Tibial nerve (tissue), 4 donors: ENCODE results near the gene COMMD4. TPM values are rescaled to one million over a fixed set of nuclear protein-coding genes. Genes with fewer than 3 reads are reported as not detected.

Experiments
- DNase-seq, 2 donors: peaks; one replicate each; pipeline ENCODE4 v3.0.0-alpha.2; 2019; ENCODE audit warnings: low spot score in 2 of 2
- H3K27ac ChIP-seq, 4 donors: fragments of 200-600 bp; sonication (generic) in 3 of 4; one replicate each; pipeline ENCODE4 v1.5.1; 2017 to 2019; ENCODE audit warnings: mild to moderate bottlenecking in 1 of 4
- H3K27me3 ChIP-seq, 2 donors: fragments of 200-600 bp; sonication (generic) in 1 of 2; one replicate each; pipeline versions ENCODE4 v1.5.1 to v1.6.0; 2017 to 2019
- H3K36me3 ChIP-seq, 3 donors: fragments of 200-600 bp; sonication (generic); one replicate each; pipeline ENCODE4 v1.5.1; 2018 to 2019
- H3K4me1 ChIP-seq, 4 donors: fragments of 200-600 bp; sonication (generic) in 3 of 4; one replicate each; pipeline ENCODE4 v1.5.1; 2017 to 2019
- H3K4me3 ChIP-seq, 4 donors: fragments of 200-600 bp; sonication (generic) in 3 of 4; one replicate each; pipeline ENCODE4 v1.5.1; 2017 to 2019; ENCODE audit warnings: mild to moderate bottlenecking in 1 of 4, moderate library complexity in 1 of 4
- H3K9me3 ChIP-seq, 4 donors: fragments of 200-600 bp; sonication (generic) in 3 of 4; one replicate each; pipeline ENCODE4 v1.5.1; 2017 to 2019
- EP300 ChIP-seq, 2 donors: sonication (generic); formaldehyde crosslinking; IDR thresholded peaks; one replicate each; pipeline ENCODE4 v1.6.1; 2017; ENCODE audit warnings: antibody characterized with exemption in 2 of 2, mild to moderate bottlenecking in 1 of 2
- POLR2A ChIP-seq, 2 donors: fragments of 450-650 bp; IDR thresholded peaks; one replicate each; pipeline ENCODE4 v1.6.1; 2017; ENCODE audit warnings: antibody characterized with exemption in 2 of 2, mild to moderate bottlenecking in 2 of 2, moderate library complexity in 2 of 2
- WGBS, 2 donors: methylation state at CpG; one replicate each; pipeline ENCODE4 v1.1.5; 2018; 5-methylcytosine and 5-hydroxymethylcytosine counted together
- total RNA-seq, 4 donors: library from RNA; depleted of rRNA; stranded (reverse); fragments of >200 nt; gene quantifications; one replicate each; pipeline ENCODE4 v1.1.0, GENCODE V29; 2016
- TF ChIP-seq, protein P1 (sequence below), 5 experiments: fragments of 200-600 bp in 3 of 5; fragments of 450-650 bp in 2 of 5; sonication (generic) in 3 of 5; IDR thresholded peaks; one replicate each; pipeline ENCODE4 v1.5.1; 2016 to 2019; ENCODE audit warnings: antibody characterized with exemption in 5 of 5, mild to moderate bottlenecking in 3 of 5, moderate library complexity in 2 of 5

COMMD4 gene
- total RNA-seq, 4 donors from 2014 or later: 57.1 to 88.5 (median 66.2) TPM

DNA sequence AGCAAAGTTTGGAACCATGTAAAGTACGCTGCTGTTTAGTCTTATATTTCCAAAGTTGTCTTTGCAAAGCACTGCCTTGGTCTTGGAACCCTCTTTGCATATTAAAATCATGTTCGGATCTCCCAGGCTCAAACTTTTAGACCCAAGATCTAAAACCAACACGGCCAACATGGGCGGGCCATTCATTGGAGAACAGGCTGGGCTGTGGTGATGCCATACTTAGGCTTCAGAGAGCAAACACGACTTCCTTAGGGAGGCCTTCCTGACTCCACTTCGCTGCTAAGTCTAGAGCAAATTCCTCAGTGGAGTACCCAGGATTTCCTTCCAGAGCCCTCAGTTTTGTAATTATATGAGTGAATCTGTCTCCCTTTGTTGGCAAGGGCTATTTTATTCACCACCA lies 29.0 kb downstream of the COMMD4 start:
- peaks cover 0 to 27% (median 8%) of the 10 kb centered on the region in 4 donors for H3K4me1 ChIP-seq
- H3K9me3 ChIP-seq: no peaks in the 10 kb centered on the region
- TF ChIP-seq EP300 (IDR thresholded peaks at IDR 0.05) (no peak), POLR2A (IDR thresholded peaks at IDR 0.05) (no peak)
- TF ChIP-seq, protein P1, sequence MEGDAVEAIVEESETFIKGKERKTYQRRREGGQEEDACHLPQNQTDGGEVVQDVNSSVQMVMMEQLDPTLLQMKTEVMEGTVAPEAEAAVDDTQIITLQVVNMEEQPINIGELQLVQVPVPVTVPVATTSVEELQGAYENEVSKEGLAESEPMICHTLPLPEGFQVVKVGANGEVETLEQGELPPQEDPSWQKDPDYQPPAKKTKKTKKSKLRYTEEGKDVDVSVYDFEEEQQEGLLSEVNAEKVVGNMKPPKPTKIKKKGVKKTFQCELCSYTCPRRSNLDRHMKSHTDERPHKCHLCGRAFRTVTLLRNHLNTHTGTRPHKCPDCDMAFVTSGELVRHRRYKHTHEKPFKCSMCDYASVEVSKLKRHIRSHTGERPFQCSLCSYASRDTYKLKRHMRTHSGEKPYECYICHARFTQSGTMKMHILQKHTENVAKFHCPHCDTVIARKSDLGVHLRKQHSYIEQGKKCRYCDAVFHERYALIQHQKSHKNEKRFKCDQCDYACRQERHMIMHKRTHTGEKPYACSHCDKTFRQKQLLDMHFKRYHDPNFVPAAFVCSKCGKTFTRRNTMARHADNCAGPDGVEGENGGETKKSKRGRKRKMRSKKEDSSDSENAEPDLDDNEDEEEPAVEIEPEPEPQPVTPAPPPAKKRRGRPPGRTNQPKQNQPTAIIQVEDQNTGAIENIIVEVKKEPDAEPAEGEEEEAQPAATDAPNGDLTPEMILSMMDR (IDR thresholded peaks at IDR 0.05): no peak
- DNase-seq: no peak
- no peak overlapping the region for H3K27ac ChIP-seq
- no peak overlapping the region for H3K4me3 ChIP-seq
- H3K36me3 ChIP-seq: peaks cover 0 to 76% (median 5%) of the 10 kb centered on the region in 3 donors
- H3K27me3 ChIP-seq: no peaks in the 10 kb centered on the region
- 91 to 93% methylated on average over 6 of the region's 6 CpGs for WGBS, 2 donors

DNA sequence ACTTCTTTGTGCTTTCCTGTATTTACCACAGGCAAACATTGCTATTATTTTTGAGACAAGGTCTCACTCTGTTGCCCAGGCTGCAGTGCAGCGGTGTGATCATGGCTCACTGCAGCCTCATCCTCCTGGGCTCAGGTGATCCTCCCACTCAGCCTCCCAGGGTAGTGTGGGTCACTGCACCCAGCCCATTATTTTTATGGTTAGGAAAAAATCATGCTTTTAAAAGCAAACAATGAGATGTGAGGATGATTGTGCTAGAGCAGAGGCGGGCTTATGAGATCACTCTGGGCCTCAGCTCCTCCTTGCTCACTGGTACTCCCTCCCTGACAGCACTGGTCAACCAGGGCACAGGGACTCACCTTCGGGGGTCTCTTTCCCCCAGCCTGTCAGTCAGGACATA lies 30.3 kb downstream of the COMMD4 start:
- Histone ChIP-seq H3K36me3 (peaks cover 0 to 69% (median 5%) of the 10 kb centered on the region in 3 donors), H3K4me1 (peaks cover 0 to 28% (median 8%) of the 10 kb centered on the region in 4 donors), H3K9me3 (no peaks in the 10 kb centered on the region), H3K4me3 (no peak overlapping the region), H3K27me3 (no peaks in the 10 kb centered on the region), H3K27ac (no peak overlapping the region)
- 89 to 100% methylated on average over 3 of the region's 3 CpGs for WGBS, 2 donors
- DNase-seq: no peak
- TF ChIP-seq, protein P1 (IDR thresholded peaks at IDR 0.05): no peak
- no peak for TF ChIP-seq POLR2A (IDR thresholded peaks at IDR 0.05)

DNA sequence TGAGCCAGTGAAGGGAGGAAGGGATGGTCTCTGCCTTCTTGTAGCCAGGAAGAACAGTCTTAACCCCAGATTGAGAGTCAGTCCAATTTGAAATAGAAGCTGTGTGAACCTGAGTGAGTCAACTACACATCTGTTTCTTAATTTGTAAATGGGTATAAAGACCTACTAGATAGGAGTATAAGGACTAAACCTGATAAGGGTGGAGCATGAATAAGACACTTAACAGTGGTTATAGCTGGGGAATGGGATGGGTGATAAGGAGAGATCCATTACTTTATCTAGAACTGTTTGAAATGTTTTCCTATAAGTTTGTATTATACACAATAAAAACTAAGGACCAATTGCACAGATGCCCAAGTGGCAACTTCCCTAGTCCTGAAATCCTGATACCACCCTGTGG lies 31.1 kb downstream of the COMMD4 start:
- TF ChIP-seq POLR2A (IDR thresholded peaks at IDR 0.05) (no peak), EP300 (IDR thresholded peaks at IDR 0.05) (no peak)
- TF ChIP-seq, protein P1 (IDR thresholded peaks at IDR 0.05): no peak
- no peak for DNase-seq
- Histone ChIP-seq H3K9me3 (no peaks in the 10 kb centered on the region), H3K27ac (peak overlapping the region in 2 of 4 donors; percentile 95 to 98), H3K4me3 (no peak overlapping the region), H3K4me1 (peaks cover 0 to 28% (median 8%) of the 10 kb centered on the region in 4 donors), H3K36me3 (peaks cover 0 to 69% (median 10%) of the 10 kb centered on the region in 3 donors), H3K27me3 (no peaks in the 10 kb centered on the region)

DNA sequence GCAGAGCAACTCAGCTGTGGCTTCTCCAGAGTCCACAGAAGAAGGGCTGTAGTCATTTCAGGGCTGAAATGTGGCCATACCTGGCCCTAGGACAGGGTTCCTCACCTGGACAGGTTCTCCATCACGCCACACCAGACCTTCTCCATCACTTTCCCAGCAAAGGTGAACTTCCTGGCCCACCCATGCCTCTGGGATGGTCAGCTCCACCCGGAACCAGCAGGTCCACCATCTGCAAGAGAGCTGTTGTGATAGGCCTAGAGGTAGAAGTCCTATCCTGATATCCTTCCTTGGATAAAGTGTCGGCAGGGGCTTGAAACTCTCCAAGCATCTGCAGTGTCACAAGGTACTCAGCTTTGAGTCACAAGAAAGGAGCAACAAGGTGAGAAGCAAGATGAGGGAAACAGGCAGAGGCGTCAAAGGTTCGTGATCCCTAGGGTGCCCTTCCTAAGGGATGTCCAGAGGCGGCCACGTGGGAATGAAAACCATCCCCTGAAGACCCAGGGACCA lies 31.6 kb downstream of the COMMD4 start:
- no peaks in the 10 kb centered on the region for H3K27me3 ChIP-seq
- 29 to 40% methylated on average over 7 of the region's 7 CpGs for WGBS, 2 donors
- H3K4me3 ChIP-seq: peak overlapping the region; percentile 80 to 97 (median 87)
- TF ChIP-seq, protein P1 (IDR thresholded peaks at IDR 0.05): peak in 1 of 5 experiments; percentile 76
- TF ChIP-seq EP300 (IDR thresholded peaks at IDR 0.05): no peak
- no peak for DNase-seq
- no peaks in the 10 kb centered on the region for H3K9me3 ChIP-seq
- peaks cover 0 to 69% (median 8%) of the 10 kb centered on the region in 3 donors for H3K36me3 ChIP-seq
- peaks cover 0 to 28% (median 8%) of the 10 kb centered on the region in 4 donors for H3K4me1 ChIP-seq
- H3K27ac ChIP-seq: peak overlapping the region in 3 of 4 donors; percentile 95 to 98 (median 95)

DNA sequence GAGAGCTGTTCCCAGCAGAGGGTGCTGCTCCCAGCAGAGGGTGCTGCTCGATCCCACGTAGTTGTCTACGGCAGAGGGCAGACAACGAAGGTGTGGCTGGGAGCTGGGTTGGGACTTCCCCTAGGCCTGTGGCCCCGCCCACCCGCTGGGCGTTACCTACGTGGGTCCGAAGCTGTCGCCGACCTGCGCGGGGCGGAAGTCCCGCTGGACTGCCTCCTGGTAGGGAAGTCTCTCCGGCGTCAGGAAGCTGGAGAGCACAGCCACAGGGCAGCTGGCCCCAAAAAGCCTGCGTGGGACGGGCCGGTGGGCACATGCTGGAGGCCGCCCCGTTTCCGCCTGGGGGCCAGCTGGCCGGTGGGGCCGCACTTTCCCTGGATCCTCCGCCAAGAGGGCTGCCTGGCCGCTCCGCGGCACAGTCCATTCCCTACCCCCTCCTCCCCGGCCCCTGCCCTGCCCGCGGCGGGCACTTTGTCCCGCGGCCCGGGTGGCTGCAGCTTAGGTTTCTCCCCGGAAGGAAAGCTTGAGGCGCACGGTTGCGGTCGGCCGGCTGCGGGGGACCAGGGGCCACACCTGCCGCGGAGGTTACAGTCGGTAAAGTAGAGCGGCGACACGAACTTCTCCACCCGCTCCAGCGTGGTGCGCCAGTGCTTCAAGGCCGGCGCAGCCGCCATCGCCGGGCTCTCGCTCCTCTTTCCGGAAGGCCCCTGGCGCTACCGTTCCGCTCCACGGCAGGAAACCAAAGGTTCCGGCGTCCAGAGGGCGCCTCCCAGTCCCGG lies 32.2 kb downstream of the COMMD4 start, which contains the start of gene MAN2C1:
Gene MAN2C1 (minus strand): TSS at position 695 of the 776 bp plus-strand sequence. CDS start 24 bp downstream, at position 671.
- Histone ChIP-seq H3K27me3 (no peaks in the 10 kb centered on the region), H3K36me3 (peaks cover 0 to 69% (median 6%) of the 10 kb centered on the region in 3 donors), H3K9me3 (no peaks in the 10 kb centered on the region), H3K27ac (peak within 1 kb of the TSS; percentile 91 to 98 (median 95)), H3K4me3 (peak within 1 kb of the TSS; percentile 80 to 97 (median 87)), H3K4me1 (peaks cover 0 to 28% (median 8%) of the 10 kb centered on the region in 4 donors)
- peak; percentile 26 to 74 for TF ChIP-seq EP300 (IDR thresholded peaks at IDR 0.05)
- TF ChIP-seq POLR2A (IDR thresholded peaks at IDR 0.05): peak; percentile 52 to 61
- TF ChIP-seq, protein P1 (IDR thresholded peaks at IDR 0.05): peak in 4 of 5 experiments; percentile 53 to 84 (median 78)
- 0 to 1% methylated on average over 31 to 54 of the region's 67 CpGs for WGBS, 2 donors
- DNase-seq: peak; percentile 82 to 90
